Left renal cortex interstitium (tissue), 4 donors: ENCODE measurements around the gene RBCK1. TPM values are rescaled to one million over a fixed set of nuclear protein-coding genes. Genes with fewer than 3 reads are reported as not detected.
"Not testable (repeated sequence)": the region's sequence is repeated elsewhere in the genome, so short reads cannot be mapped to it uniquely, and the experiment has no call there.

Experiments
- DNase-seq, 4 donors: peaks; one replicate each; pipeline ENCODE4 v3.0.0-alpha.2; 2013; ENCODE audit warnings: low read depth in 4 of 4, low spot score in 2 of 4, missing footprints in 1 of 4
- polyA plus RNA-seq, 4 donors: library from polyadenylated mRNA; unstranded; fragments of 120-200 nt; gene quantifications; one replicate each; pipeline ENCODE4 v1.2.1, GENCODE V29; 2013; ENCODE audit not compliant: insufficient read length in 4 of 4

RBCK1 gene
- polyA plus RNA-seq, 4 donors, result 66.5 to 111 (median 91.9) TPM

GRCh38 chr20:433300-433975, 25.3 kb downstream of the RBCK1 start:
- no peak for DNase-seq

DNA sequence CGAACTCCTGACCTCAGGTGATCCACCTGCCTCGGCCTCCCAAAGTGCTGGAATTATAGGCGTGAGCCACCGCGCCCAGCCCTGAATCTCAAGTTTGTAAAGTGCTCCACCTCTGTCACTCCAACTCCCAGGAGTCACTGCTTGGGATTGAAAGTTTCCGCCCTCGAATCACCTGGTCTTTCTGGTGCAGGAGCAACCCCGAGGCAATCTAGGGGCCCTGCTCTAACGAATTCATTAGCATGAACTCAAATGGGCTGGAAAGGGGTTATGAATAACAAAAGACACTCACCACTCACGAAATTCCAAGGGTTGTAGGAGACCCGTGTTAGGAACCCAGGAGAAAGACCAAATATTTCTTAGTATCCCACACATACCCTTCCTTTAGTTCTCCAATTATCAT, 26.1 kb downstream of the RBCK1 start:
- peak in 1 of 4 donors; percentile 27 for DNase-seq

GRCh38 chr20:434661-435419, 26.7 kb downstream of the RBCK1 start:
- DNase-seq, result no peak

DNA sequence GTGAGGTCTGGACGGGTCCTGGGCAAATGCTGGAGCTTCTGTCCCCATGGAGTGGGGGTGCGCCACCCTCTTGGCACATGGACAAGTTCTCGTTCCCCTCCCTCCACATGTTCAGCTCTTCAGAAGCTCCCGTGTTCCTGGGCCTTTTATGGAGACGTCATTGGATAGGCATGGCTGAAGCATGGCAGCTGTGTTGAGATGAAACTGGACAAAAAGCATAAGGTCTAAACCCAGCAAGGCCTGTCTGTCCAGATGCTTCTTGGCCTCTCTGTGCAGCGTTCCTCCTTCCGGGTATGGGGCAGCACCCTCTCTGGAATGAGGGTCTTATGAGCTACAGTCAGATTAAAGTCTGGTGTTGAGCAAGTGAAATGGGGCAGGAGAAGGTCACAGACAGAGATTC, 27.5 kb downstream of the RBCK1 start:
- DNase-seq, result no peak

- DNase-seq, result no peak
Observed at GRCh38 chr20:436476-436875, 28.4 kb downstream of the RBCK1 start.

GRCh38 chr20:437787-438486, 29.8 kb downstream of the RBCK1 start:
- DNase-seq, result no peak

GRCh38 chr20:438571-439469, 30.7 kb downstream of the RBCK1 start:
- DNase-seq, result no peak

DNA sequence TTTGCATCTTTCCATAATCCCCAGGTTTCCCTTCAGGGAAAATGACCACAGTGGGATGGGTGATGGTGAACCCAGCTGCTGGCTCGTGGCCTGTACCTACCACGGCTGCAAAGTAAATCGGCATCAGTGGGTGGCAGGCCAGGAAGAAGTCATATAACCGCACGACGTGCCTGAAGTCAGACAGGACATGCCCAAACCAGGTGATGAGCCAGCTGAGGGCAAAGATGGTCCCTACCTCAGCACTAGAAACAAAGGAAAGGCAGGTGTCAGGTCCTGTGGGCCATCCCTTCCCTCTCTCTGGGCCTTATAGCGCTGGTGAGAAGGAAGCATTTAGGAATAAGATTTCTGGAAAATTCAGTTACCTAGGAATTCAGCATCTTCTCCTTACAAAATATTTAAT, 32.0 kb downstream of the RBCK1 start:
- DNase-seq, result no peak

- DNase-seq, result no peak
Observed at GRCh38 chr20:440636-441035, 32.5 kb downstream of the RBCK1 start.

DNA sequence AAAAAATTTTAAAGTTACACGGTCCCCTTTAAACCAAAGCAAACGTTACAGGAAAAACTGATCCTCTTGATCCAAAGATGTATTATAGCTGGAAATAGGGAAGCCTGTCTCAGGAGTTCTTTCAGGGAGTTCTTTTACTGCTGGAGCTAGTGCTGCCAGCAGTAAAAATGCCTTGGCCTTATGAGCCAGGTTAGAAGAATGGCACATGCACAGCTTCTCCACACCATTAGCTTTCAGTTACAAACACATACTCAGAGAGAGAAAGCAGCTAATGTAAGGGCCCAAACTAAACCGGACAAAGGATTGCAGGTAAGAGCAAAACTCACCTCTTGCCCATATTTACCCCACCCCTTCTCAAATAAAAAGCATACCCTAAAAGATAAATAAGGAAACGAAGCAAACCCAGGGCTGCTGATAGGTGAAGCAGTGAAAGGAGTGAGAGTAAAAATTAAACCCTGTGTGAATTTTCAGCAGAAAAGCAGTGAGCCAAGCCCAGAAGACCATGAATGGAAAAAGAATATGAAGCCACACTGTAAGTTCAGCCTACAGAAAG, 35.2 kb downstream of the RBCK1 start:
- DNase-seq, result no peak

DNA sequence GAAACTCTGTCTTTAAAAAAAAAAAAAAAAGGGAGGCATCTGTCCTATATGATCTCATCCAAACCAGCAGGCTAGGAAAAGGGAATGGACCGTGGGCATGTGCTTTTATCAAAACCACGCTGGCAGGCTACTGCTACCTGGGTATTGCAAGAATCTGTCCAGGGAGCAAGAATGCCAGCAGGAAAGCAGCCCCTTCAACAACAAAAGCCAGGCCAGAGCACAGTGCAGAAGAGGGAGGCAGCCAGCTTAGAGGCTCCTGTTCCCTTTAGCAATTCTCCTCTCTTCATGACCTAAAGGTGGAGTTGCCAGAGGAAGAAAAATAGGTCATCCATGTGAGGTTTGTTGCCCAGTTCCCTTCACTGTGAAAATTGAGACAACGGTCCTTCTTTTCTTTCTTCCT, 36.0 kb downstream of the RBCK1 start:
- DNase-seq, result no peak

DNA sequence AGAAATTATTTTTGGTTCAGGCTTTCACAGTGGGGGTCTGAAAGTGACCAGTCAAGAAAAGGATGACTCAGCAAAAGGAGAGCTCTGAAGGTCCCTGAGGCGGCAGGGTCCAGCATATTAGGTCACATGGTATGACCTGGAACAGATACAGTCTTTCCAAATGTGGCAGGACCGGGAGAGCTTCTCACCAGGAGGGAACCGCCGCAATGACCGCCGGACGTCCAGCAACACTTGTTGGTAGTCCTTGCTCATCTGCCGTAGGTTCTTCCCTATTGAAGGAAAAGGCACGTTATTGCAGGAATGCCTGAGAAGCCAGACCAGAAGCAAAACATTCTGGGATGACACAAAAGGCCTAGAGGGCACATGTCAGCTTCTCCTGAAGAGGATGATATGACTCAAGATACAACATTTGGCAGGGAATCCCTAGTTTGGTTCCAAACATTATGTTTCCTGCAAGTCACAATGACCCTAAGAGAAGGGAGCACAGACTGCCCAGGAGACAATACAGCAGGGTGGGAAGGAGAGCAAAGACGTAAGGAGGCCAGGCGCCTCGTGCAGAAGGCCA, 36.8 kb downstream of the RBCK1 start:
- no peak for DNase-seq

DNA sequence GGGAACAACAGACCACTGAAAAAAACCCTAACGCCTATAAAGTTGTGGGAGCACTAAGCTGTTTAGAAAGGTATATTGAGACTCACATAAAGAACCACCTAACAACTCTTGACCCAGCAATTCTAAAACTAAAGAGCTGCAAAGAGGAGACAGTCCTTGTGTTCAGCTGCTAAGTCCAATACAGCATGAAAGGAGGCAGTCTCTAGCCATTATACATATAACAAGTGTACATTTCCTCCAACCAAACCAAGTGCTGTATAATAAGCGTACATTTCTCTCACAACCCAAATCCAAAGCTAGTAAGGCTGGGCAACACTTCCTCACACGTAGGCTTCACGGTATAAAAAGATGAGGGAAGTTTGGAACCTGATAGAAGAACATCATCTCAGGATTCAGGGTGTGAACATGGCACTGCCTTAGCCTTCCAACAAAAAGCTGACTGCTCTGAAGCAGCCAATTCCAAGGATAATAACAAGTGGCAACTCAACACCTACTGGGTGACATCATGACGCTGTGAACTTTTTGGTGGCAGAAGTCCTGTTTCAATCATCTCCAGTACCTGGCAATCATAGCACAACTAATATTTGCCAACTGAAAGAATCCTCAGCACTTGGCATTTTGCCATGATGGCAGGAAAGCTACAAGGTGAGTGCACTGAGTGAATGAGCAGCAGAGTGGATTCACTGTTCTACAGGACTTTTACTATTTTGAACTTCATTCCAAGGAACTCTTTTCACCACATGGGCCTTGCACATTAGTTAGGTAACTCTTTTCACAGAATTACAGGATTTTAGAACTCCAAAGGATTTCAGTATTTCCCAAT, 37.6 kb downstream of the RBCK1 start:
- no peak for DNase-seq

- not testable (repeated sequence) for DNase-seq
Observed at GRCh38 chr20:452021-452420, 43.9 kb downstream of the RBCK1 start.

DNA sequence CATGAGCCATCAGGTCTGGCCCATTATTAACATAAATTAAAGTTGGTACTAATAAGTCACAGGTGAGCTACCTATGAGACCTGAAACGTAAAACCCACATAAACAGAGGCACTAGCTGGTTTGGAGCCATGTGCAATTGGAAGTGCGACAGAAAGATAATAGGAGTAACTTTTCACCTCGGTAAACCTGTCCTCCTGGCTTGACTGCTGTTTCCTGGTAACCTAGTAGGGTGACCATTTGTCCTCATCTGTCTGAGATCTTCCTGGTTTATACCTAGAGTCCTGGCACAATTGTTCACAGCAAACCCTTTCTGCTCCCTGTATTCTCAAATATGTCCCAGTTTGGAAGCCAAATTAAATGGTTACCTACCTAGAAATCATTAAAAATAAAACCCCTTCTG, 46.9 kb downstream of the RBCK1 start:
- no peak for DNase-seq

DNA sequence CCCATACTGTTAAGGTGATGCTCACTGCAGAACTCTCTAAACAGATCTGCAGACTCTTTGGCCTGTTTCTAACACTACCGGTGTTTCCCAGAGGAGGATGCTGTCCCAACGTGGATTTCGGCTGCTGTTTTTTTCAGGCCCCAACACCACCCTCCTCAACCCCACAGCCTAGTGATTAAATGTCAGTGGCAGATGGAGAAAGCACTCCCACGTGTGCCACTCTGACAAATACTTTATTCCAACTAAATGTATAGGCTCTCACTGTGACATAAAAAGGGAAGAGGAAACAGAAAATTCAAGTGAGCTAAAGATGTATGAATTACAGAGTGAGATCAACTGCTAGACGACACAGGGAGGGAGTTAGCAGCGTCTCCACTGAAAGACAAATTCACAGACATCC, 50.7 kb downstream of the RBCK1 start:
- DNase-seq, result no peak

- DNase-seq, result no peak
Observed at GRCh38 chr20:460180-460579, 52.1 kb downstream of the RBCK1 start.

- no peak for DNase-seq
Observed at GRCh38 chr20:460707-461106, 52.6 kb downstream of the RBCK1 start.
